Activated T-cell treated with anti-CD3 and anti-CD28 coated beads, Interleukin-2, amount 50 U/mL, for 4 hours (primary cell): Measurements from ENCODE around the gene GLIS2. TPM values are rescaled to one million over a fixed set of nuclear protein-coding genes. Genes with fewer than 3 reads are reported as not detected.

ENCODE experiments used
- ATAC-seq, 2 donors: fragments of 200-7000 bp; cut with Tn5 transposase; one replicate each; pipeline ENCODE4 v1.10.0; 2021
- DNase-seq: peaks from one replicate; pipeline ENCODE4 v3.0.0-alpha.2; 2020
- H3K27me3 Mint-ChIP-seq: one replicate; pipeline ENCODE4 v1.8.0; 2021; ENCODE audit warnings: low read depth, mixed read lengths
- H3K36me3 Mint-ChIP-seq: one replicate; pipeline ENCODE4 v1.8.0; 2022; ENCODE audit warnings: mixed read lengths; ENCODE audit not compliant: insufficient read depth
- H3K4me1 Mint-ChIP-seq: one replicate; pipeline ENCODE4 v1.8.0; 2021; ENCODE audit warnings: low read depth, mixed read lengths
- H3K4me3 Mint-ChIP-seq: one replicate; pipeline ENCODE4 v1.8.0; 2021; ENCODE audit warnings: mild to moderate bottlenecking, moderate library complexity, mixed read lengths
- H3K9me3 Mint-ChIP-seq: one replicate; pipeline ENCODE4 v1.8.0; 2021; ENCODE audit warnings: mixed read lengths
- total RNA-seq, 3 donors: library from RNA; stranded (reverse); gene quantifications; one replicate each; pipeline ENCODE4 v1.2.1, GENCODE V29; 2021

GLIS2 gene
- total RNA-seq, 3 donors from 2014 or later = 0.11 to 0.19 (median 0.13) TPM

GRCh38 chr16:4386951-4387565 lies 71.2 kb downstream of the GLIS2 start:
- H3K36me3 Mint-ChIP-seq = peaks cover 6% of the 10 kb centered on the region
- H3K4me3 Mint-ChIP-seq = no peak overlapping the region
- DNase-seq (no peak), ATAC-seq (no peak)
- no peaks in the 10 kb centered on the region for H3K4me1 Mint-ChIP-seq
- H3K9me3 Mint-ChIP-seq = no peaks in the 10 kb centered on the region
- no peaks in the 10 kb centered on the region for H3K27me3 Mint-ChIP-seq

GRCh38 chr16:4387781-4388180 lies 71.9 kb downstream of the GLIS2 start:
- DNase-seq = no peak
- Mint-ChIP-seq H3K36me3 (peaks cover 6% of the 10 kb centered on the region), H3K9me3 (no peaks in the 10 kb centered on the region), H3K4me3 (no peak overlapping the region), H3K4me1 (no peaks in the 10 kb centered on the region), H3K27me3 (no peaks in the 10 kb centered on the region)
- ATAC-seq = no peak

- Mint-ChIP-seq H3K4me3 (no peak overlapping the region), H3K27me3 (no peaks in the 10 kb centered on the region), H3K9me3 (no peaks in the 10 kb centered on the region), H3K36me3 (peaks cover 5% of the 10 kb centered on the region), H3K4me1 (no peaks in the 10 kb centered on the region)
- ATAC-seq = no peak
- DNase-seq = no peak
Observed at GRCh38 chr16:4388271-4389021, 72.6 kb downstream of the GLIS2 start.

Other genes starting within 250 kb of the GLIS2 start
- gene ADCY9, start 199.6 kb upstream of the GLIS2 start, total RNA-seq = 1 to 10 TPM; 4.2 to 5.7 (median 5.2) TPM
- gene SRL, start 74.0 kb upstream of the GLIS2 start, total RNA-seq = under 1 TPM in 1 of 3 donors, not detected in 2; 0.05 TPM
- gene TFAP4, start 43.0 kb upstream of the GLIS2 start, total RNA-seq = 10 to 100 TPM; 61.3 to 77.9 (median 65.5) TPM
- gene PAM16, start 35.3 kb downstream of the GLIS2 start, total RNA-seq = 100 to 1,000 TPM; 112 to 131 (median 125) TPM
- gene VASN, start 55.8 kb downstream of the GLIS2 start, total RNA-seq = under 1 TPM; 0.30 to 0.46 (median 0.34) TPM
- 10 to 100 TPM; 75.8 to 79.9 (median 76.4) TPM for gene CORO7, start 100.5 kb downstream of the GLIS2 start, total RNA-seq
- gene DNAJA3, start 109.8 kb downstream of the GLIS2 start, total RNA-seq = 100 to 1,000 TPM; 108 to 124 (median 123) TPM
- 10 to 100 TPM; 29.6 to 45.2 (median 41.5) TPM for gene NMRAL1, start 158.6 kb downstream of the GLIS2 start, total RNA-seq
- 10 to 100 TPM; 79.9 to 85.3 (median 83.1) TPM for gene HMOX2, start 160.3 kb downstream of the GLIS2 start, total RNA-seq
- gene CDIP1, start 222.7 kb downstream of the GLIS2 start, total RNA-seq = 10 to 100 TPM; 33.2 to 41.6 (median 39.7) TPM
- under 1 TPM in 2 of 3 donors, not detected in 1; 0.05 to 0.10 TPM for gene C16orf96, start 240.3 kb downstream of the GLIS2 start, total RNA-seq